Measurements from ENCODE around the gene TET3. TPM values are rescaled to one million over a fixed set of nuclear protein-coding genes. Genes with fewer than 3 reads are reported as not detected.

Gene TET3
- total and polyA plus RNA-seq, 9 of the 15 experiments (the other 6 are each of a cell fraction or from before 2014, with no cell fraction given): 0.35 to 16.3 (median 5.5) TPM

- TF ChIP-seq MGA (IDR thresholded peaks at IDR 0.05) (peak; percentile 35), RB1 (IDR thresholded peaks at IDR 0.05; ENCODE audit: low read depth) (0 out of 2 replicates have a peak, but pooled peaks have one; percentile 25), FOXO4 (CRISPR knock-in tag; IDR thresholded peaks at IDR 0.05) (no peak)
Measured at GRCh38 chr2:73985308-73986084, 786 bp downstream of the TET3 start (continued).

Data from K562 (cell line).